Measurements from ENCODE around the gene ERGIC1.

- TF ChIP-seq MAFF (IDR thresholded peaks at IDR 0.05; ENCODE audit: low read depth, low read length) (no peak), ZNF24 (IDR thresholded peaks at IDR 0.05) (no peak), CEBPG (CRISPR knock-in tag; IDR thresholded peaks at IDR 0.05) (no peak), KLF9 (CRISPR knock-in tag; IDR thresholded peaks at IDR 0.05; ENCODE audit: low read depth) (no peak), JUN (CRISPR knock-in tag; IDR thresholded peaks at IDR 0.05) (no peak), ZNF136 (CRISPR knock-in tag; IDR thresholded peaks at IDR 0.05; ENCODE audit: low read depth) (no peak), ZFP36L2 (CRISPR knock-in tag; IDR thresholded peaks at IDR 0.05) (no peak), ZNF660 (CRISPR knock-in tag; IDR thresholded peaks at IDR 0.05; ENCODE audit: borderline replicate concordance, low read depth) (no peak), CCDC6 (CRISPR knock-in tag; IDR thresholded peaks at IDR 0.05) (no peak), CBX1 (IDR thresholded peaks at IDR 0.05; ENCODE audit: low read depth) (no peak), CTCF (CRISPR knock-in tag; IDR thresholded peaks at IDR 0.05) (no peak)
Observed at GRCh38 chr5:172933238-172933637, 99.2 kb downstream of the ERGIC1 start.
